Neural progenitor cell (in vitro differentiated cells): Measurements from ENCODE around the gene HERC2.

ENCODE experiments used
- CTCF ChIP-seq: fragments of 200-600 bp; sonication (generic); IDR thresholded peaks from 2 replicates; pipeline ENCODE4 v1.5.1; 2017; ENCODE audit warnings: antibody characterized with exemption, mild to moderate bottlenecking
- EZH2 ChIP-seq: fragments of 200-600 bp; sonication (generic); IDR thresholded peaks from 2 replicates; pipeline ENCODE4 v1.6.1; 2017; ENCODE audit warnings: antibody characterized with exemption, mild to moderate bottlenecking, moderate library complexity

DNA sequence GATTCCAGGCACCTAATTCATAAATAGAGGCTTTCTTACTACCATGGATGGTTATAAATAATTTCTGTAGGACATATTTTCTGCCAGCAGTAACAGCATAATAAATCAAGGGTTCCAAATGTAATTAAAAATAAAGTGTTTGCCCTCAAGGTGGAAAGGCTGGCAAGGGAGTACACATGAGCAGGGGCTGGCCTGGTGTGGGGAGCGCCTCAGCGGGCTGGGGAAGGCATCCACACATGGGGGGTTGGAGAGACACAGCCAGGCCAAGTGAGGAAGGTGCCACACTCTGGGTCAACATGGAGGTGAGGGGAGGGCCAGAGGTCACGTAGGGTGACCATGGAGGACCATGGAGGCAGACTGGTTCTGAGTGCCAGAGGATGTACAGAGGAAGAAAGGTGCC lies 157.1 kb downstream of the HERC2 start:
- no peak for TF ChIP-seq CTCF
- no peak for TF ChIP-seq EZH2
